ENCODE measurements around the gene ITGB2.

ITGB2 gene

DNA sequence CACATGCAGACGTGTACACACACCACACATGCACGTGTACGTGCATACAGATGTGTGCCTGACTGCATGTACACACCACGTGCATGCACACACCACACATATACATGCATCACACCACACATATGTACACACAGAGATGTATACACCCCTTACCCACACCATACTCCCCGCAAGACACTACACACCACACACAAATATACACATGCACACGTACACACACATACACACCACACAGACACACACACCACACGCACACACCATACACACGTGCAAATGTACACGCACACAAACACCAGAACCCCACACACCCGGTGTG is 9.7 kb downstream of the ITGB2 start:
- H3K4me3 ChIP-seq (replicated peaks; ENCODE audit: low read depth, low read length): no peak overlapping the region
- no peak for DNase-seq (ENCODE audit: low read depth)
- TF ChIP-seq, protein P1, sequence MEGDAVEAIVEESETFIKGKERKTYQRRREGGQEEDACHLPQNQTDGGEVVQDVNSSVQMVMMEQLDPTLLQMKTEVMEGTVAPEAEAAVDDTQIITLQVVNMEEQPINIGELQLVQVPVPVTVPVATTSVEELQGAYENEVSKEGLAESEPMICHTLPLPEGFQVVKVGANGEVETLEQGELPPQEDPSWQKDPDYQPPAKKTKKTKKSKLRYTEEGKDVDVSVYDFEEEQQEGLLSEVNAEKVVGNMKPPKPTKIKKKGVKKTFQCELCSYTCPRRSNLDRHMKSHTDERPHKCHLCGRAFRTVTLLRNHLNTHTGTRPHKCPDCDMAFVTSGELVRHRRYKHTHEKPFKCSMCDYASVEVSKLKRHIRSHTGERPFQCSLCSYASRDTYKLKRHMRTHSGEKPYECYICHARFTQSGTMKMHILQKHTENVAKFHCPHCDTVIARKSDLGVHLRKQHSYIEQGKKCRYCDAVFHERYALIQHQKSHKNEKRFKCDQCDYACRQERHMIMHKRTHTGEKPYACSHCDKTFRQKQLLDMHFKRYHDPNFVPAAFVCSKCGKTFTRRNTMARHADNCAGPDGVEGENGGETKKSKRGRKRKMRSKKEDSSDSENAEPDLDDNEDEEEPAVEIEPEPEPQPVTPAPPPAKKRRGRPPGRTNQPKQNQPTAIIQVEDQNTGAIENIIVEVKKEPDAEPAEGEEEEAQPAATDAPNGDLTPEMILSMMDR (IDR thresholded peaks at IDR 0.05; ENCODE audit: low read length, missing control alignments): no peak

DNA sequence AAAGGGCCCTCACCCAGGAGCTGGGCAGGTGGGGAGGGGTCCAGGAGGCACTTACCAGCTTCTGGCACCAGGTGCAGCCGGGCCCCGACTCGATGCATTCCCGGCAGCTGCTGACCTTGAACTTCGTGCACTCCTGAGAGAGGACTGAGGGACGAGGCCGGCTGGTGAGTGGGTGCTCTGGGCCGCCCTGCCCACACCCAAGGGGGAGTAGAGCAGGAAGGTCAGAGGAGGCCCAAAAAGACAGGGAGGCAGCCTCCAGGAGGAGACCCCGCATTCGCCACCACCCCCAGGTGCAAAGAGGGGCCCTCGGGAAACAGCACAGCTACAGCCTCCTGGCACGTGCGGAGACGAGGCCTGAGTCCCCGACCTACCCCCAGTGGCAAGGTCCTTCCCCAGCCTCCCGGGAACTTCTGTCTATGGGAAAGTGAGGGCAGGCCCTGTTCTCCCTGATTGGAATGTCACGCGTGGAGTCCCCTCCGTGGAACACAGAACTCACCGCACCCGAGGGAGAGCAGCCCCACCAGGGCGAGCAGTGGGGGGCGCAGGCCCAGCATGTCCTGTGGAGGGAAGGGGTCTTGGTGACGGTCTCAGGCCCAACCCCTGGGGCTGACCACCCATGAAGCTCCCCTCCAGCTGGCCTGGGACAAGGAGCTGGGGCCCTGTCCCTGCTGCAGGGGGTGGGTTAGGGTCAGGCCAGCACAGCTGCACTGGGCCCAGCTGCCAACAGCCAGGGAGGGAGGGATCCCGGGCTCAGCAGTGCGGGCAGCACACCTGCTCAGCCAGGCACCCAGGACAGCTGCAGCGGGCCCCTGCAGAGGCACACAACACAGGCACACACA is 10.3 kb downstream of the ITGB2 start:
- TF ChIP-seq, protein P1 (IDR thresholded peaks at IDR 0.05; ENCODE audit: low read length, missing control alignments): no peak
- DNase-seq (ENCODE audit: low read depth): no peak
- no peak overlapping the region for H3K4me3 ChIP-seq (replicated peaks; ENCODE audit: low read depth, low read length)

- TF ChIP-seq, protein P1 (IDR thresholded peaks at IDR 0.05; ENCODE audit: low read length, missing control alignments): no peak
- no peak overlapping the region for H3K4me3 ChIP-seq (replicated peaks; ENCODE audit: low read depth, low read length)
- no peak for DNase-seq (ENCODE audit: low read depth)
Observed at GRCh38 chr21:44909719-44910118, 11.0 kb downstream of the ITGB2 start.

GRCh38 chr21:44908908-44909307 is 11.8 kb downstream of the ITGB2 start:
- no peak for DNase-seq (ENCODE audit: low read depth)
- TF ChIP-seq, protein P1 (IDR thresholded peaks at IDR 0.05; ENCODE audit: low read length, missing control alignments): no peak
- no peak overlapping the region for H3K4me3 ChIP-seq (replicated peaks; ENCODE audit: low read depth, low read length)

GRCh38 chr21:44907966-44908895 is 12.5 kb downstream of the ITGB2 start:
- peak; percentile 42 for DNase-seq (ENCODE audit: low read depth)
- TF ChIP-seq, protein P1 (IDR thresholded peaks at IDR 0.05; ENCODE audit: low read length, missing control alignments): no peak
- no peak overlapping the region for H3K4me3 ChIP-seq (replicated peaks; ENCODE audit: low read depth, low read length)

DNA sequence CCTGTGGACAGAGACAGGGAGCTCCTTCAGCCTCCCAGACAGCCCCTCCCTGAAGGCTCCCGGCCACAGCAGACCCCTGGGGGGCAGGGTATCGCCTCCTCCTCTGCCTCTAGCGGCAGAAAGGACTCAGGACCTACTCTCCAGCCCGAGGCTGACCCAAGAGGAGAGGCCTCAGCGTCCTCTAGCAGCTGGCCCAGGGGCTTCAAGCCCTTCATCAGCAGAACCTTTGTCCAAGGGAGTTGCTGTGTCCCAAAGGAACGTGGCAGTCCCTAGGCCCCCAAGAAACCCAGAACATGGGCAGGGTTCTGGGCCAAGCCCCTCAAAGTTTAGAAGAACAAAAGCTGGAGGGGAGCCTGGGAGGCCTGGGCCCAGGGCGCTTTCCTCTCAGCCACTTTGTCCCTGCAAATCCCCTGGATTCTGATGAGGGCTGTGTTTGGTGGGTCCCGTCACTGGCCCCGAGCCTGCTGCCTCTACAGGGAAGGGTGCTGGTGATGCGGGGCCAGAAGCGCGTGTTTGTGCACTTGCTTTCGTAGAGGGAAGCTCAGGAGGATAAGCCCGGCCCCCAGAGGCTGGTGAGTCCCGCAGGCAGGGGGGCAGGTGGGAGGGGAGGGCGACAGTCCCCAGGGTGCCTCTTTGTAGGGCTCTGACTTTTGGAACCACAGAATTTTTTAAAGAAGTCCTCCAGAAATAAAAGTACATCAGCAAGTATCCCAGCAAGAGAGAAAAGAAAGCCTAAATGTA is 13.3 kb downstream of the ITGB2 start:
- DNase-seq (ENCODE audit: low read depth): no peak
- TF ChIP-seq, protein P1 (IDR thresholded peaks at IDR 0.05; ENCODE audit: low read length, missing control alignments): no peak
- H3K4me3 ChIP-seq (replicated peaks; ENCODE audit: low read depth, low read length): no peak overlapping the region
